ENCODE data around the gene BRD2. TPM values are rescaled to one million over a fixed set of nuclear protein-coding genes. Genes with fewer than 3 reads are reported as not detected.

Gene BRD2
- total RNA-seq, 1 donor from 2014 or later = 155 TPM

GRCh38 chr6:32975886-32976285, 7.5 kb downstream of the BRD2 start:
- H3K4me1 ChIP-seq = peaks cover 35% of the 10 kb centered on the region
- intact Hi-C loops (cut with DNase I) = loop anchor here (5.0 kb wide), 1 partner anchor 39 kb away; no protein-coding TSS in a partner anchor

GRCh38 chr6:32976334-32977069, 8.1 kb downstream of the BRD2 start:
- intact Hi-C loops (cut with DNase I) = loop anchor here (5.0 kb wide), 1 partner anchor 39 kb away; no protein-coding TSS in a partner anchor
- peaks cover 88% of the 10 kb centered on the region for H3K36me3 ChIP-seq
- no peak for ATAC-seq
- no peaks in the 10 kb centered on the region for H3K9me3 ChIP-seq
- no peak for TF ChIP-seq CTCF (IDR thresholded peaks at IDR 0.05)
- H3K4me1 ChIP-seq = peaks cover 39% of the 10 kb centered on the region
- no peaks in the 10 kb centered on the region for H3K27me3 ChIP-seq
- DNase-seq = no peak
- no peak overlapping the region for H3K4me3 ChIP-seq
- no peak overlapping the region for H3K27ac ChIP-seq

More at GRCh38 chr6:32975886-32976285, 7.5 kb downstream of the BRD2 start:
- Histone ChIP-seq H3K27me3 (no peaks in the 10 kb centered on the region), H3K9me3 (no peaks in the 10 kb centered on the region), H3K4me3 (peak overlapping the region; percentile 74), H3K27ac (no peak overlapping the region), H3K36me3 (peaks cover 82% of the 10 kb centered on the region)
- ATAC-seq = no peak
- DNase-seq = no peak
- no peak for TF ChIP-seq CTCF (IDR thresholded peaks at IDR 0.05)

GRCh38 chr6:32977272-32977952, 9.0 kb downstream of the BRD2 start:
- Histone ChIP-seq H3K27ac (no peak overlapping the region), H3K36me3 (peaks cover 92% of the 10 kb centered on the region), H3K4me3 (no peak overlapping the region), H3K9me3 (no peaks in the 10 kb centered on the region), H3K27me3 (no peaks in the 10 kb centered on the region), H3K4me1 (peaks cover 46% of the 10 kb centered on the region)
- TF ChIP-seq CTCF (IDR thresholded peaks at IDR 0.05) = no peak
- DNase-seq = no peak
- ATAC-seq = no peak
- intact Hi-C loops (cut with DNase I) = loop anchor here (5.0 kb wide), 1 partner anchor 40 kb away; no protein-coding TSS in a partner anchor

GRCh38 chr6:32977953-32978324, 9.5 kb downstream of the BRD2 start:
- intact Hi-C loops (cut with DNase I) = loop anchor here (5.0 kb wide), 1 partner anchor 41 kb away; no protein-coding TSS in a partner anchor
- ATAC-seq (no peak), DNase-seq (no peak)
- H3K36me3 ChIP-seq = peaks cover 86% of the 10 kb centered on the region
- H3K27me3 ChIP-seq = no peaks in the 10 kb centered on the region
- no peak for TF ChIP-seq CTCF (IDR thresholded peaks at IDR 0.05)
- H3K9me3 ChIP-seq = no peaks in the 10 kb centered on the region
- no peak overlapping the region for H3K4me3 ChIP-seq
- peaks cover 46% of the 10 kb centered on the region for H3K4me1 ChIP-seq
- no peak overlapping the region for H3K27ac ChIP-seq

- Histone ChIP-seq H3K27ac (no peak overlapping the region), H3K4me3 (no peak overlapping the region)
- DNase-seq = no peak
Measured at GRCh38 chr6:32979720-32980487, 11.5 kb downstream of the BRD2 start.

More at GRCh38 chr6:32979720-32980487, 11.5 kb downstream of the BRD2 start:
- no peak for ATAC-seq
- intact Hi-C loops (cut with DNase I) = loop anchor here (5.0 kb wide), 1 partner anchor 43 kb away; no protein-coding TSS in a partner anchor
- no peak for TF ChIP-seq CTCF (IDR thresholded peaks at IDR 0.05)
- Histone ChIP-seq H3K4me1 (peaks cover 41% of the 10 kb centered on the region), H3K9me3 (no peaks in the 10 kb centered on the region), H3K36me3 (peaks cover 73% of the 10 kb centered on the region), H3K27me3 (no peaks in the 10 kb centered on the region)
